Brain microvascular endothelial cell (primary cell): ENCODE results near the gene FAM9C.
A peak's percentile ranks its signal among the peaks of the same experiment; 100 is the strongest.

Experiments used
- DNase-seq: peaks from one replicate; pipeline ENCODE4 v3.0.0-alpha.2; 2020
- H3K27ac ChIP-seq: fragments of 250-450 bp; sonication (Bioruptor Pico); 2 replicates; pipeline ENCODE4 v1.5.1; 2020; ENCODE audit warnings: mild to moderate bottlenecking, moderate library complexity
- H3K27me3 ChIP-seq: fragments of 250-450 bp; sonication (Bioruptor Pico); replicated peaks from 2 replicates; pipeline ENCODE4 v1.5.1; 2020; ENCODE audit warnings: mild to moderate bottlenecking
- H3K36me3 ChIP-seq: fragments of 250-450 bp; sonication (Bioruptor Pico); replicated peaks from 2 replicates; pipeline ENCODE4 v1.5.1; 2020; ENCODE audit warnings: mild to moderate bottlenecking
- H3K4me3 ChIP-seq: 2 replicates; pipeline ENCODE4 v1.5.1; 2011; ENCODE audit warnings: low read depth, mild to moderate bottlenecking, control low read depth, low read length, moderate library complexity
- CTCF ChIP-seq: IDR thresholded peaks from 2 replicates; pipeline ENCODE4 v1.5.1; 2011; ENCODE audit warnings: low read depth, mild to moderate bottlenecking, moderate library complexity, low read length, control low read depth, inconsistent platforms; ENCODE audit errors: missing control alignments
- in situ Hi-C: cut with HindIII; loops from 2 replicates; pipeline ENCODE4 v1.10.0; 2017; ENCODE audit warnings: low sequenced_read_pairs, low pct_ligation_motif_present

Gene FAM9C

GRCh38 chrX:12988797-12989196 lies 55.6 kb downstream of the FAM9C start:
- no peaks in the 10 kb centered on the region for H3K27me3 ChIP-seq
- H3K27ac ChIP-seq = peak overlapping the region; percentile 38
- in situ Hi-C loops = no loop called here
- H3K36me3 ChIP-seq = no peaks in the 10 kb centered on the region
- H3K4me3 ChIP-seq = no peak overlapping the region
- DNase-seq = peak; percentile 60
- no peak for TF ChIP-seq CTCF

GRCh38 chrX:12987900-12988594 lies 56.4 kb downstream of the FAM9C start:
- no peak for DNase-seq
- H3K4me3 ChIP-seq = no peak overlapping the region
- in situ Hi-C loops = no loop called here

GRCh38 chrX:12987340-12987739 lies 57.1 kb downstream of the FAM9C start:
- no peak overlapping the region for H3K27ac ChIP-seq

More at GRCh38 chrX:12987900-12988594, 56.4 kb downstream of the FAM9C start:
- no peak for TF ChIP-seq CTCF
- Histone ChIP-seq H3K36me3 (no peaks in the 10 kb centered on the region), H3K27ac (no peak overlapping the region), H3K27me3 (no peaks in the 10 kb centered on the region)

GRCh38 chrX:12986886-12987285 lies 57.5 kb downstream of the FAM9C start:
- Histone ChIP-seq H3K36me3 (no peaks in the 10 kb centered on the region), H3K27me3 (no peaks in the 10 kb centered on the region), H3K27ac (no peak overlapping the region), H3K4me3 (no peak overlapping the region)
- no peak for DNase-seq
- TF ChIP-seq CTCF = no peak
- in situ Hi-C loops = no loop called here

More at GRCh38 chrX:12987340-12987739, 57.1 kb downstream of the FAM9C start:
- no peak for DNase-seq
- no peak for TF ChIP-seq CTCF
- no peaks in the 10 kb centered on the region for H3K36me3 ChIP-seq
- no peak overlapping the region for H3K4me3 ChIP-seq
- in situ Hi-C loops = no loop called here
- H3K27me3 ChIP-seq = no peaks in the 10 kb centered on the region

GRCh38 chrX:12986164-12986779 lies 58.1 kb downstream of the FAM9C start:
- Histone ChIP-seq H3K36me3 (no peaks in the 10 kb centered on the region), H3K4me3 (no peak overlapping the region), H3K27ac (no peak overlapping the region), H3K27me3 (no peaks in the 10 kb centered on the region)
- in situ Hi-C loops = no loop called here
- no peak for DNase-seq
- TF ChIP-seq CTCF = no peak
